K562 (cell line): ENCODE data around the gene PLEKHA6. TPM values are rescaled to one million over a fixed set of nuclear protein-coding genes. Genes with fewer than 3 reads are reported as not detected.

Source experiments
- ATF1 ChIP-seq, 2 experiments: fragments of 450-650 bp in 1 of 2; IDR thresholded peaks; 2 replicates each; pipeline ENCODE4 v1.6.1; 2016; ENCODE audit warnings: missing compliant biosample characterization in 1 of 2, missing genetic modification characterization in 1 of 2
- CHD7 ChIP-seq: fragments of 200-600 bp; sonication (generic); IDR thresholded peaks from one replicate; pipeline ENCODE4 v1.6.1; 2012; ENCODE audit warnings: mild to moderate bottlenecking, low read depth, low read length, inconsistent platforms
- NRF1 ChIP-seq, 2 experiments: fragments of 450-650 bp; IDR thresholded peaks in 1 of 2; conservative IDR thresholded peaks in 1 of 2; 2 replicates each; pipeline ENCODE4 v1.6.1; 2014; ENCODE audit warnings: mild to moderate bottlenecking in 2 of 2
- POLR3A ChIP-seq: IDR thresholded peaks from 2 replicates; pipeline ENCODE4 v1.6.1; 2011; ENCODE audit warnings: borderline replicate concordance, mild to moderate bottlenecking, moderate library complexity; ENCODE audit not compliant: insufficient read length, insufficient read depth; ENCODE audit errors: extremely low read depth
- RBM22 ChIP-seq: fragments of 200-400 bp; formaldehyde crosslinking; IDR thresholded peaks from 2 replicates; pipeline ENCODE4 v1.6.1; 2018; ENCODE audit warnings: low read length, low read depth; ENCODE audit not compliant: poor library complexity, severe bottlenecking
- SOX6 ChIP-seq: fragments of 450-650 bp; IDR thresholded peaks from 2 replicates; pipeline ENCODE4 v1.6.1; 2014; ENCODE audit warnings: mild to moderate bottlenecking
- SP2 ChIP-seq: IDR thresholded peaks from 2 replicates; pipeline ENCODE4 v1.6.1; 2011; ENCODE audit warnings: mild to moderate bottlenecking, low read depth, low read length, moderate library complexity; ENCODE audit not compliant: poor library complexity, severe bottlenecking; ENCODE audit errors: extremely low read depth
- STAG1 ChIP-seq: sonication (generic); formaldehyde crosslinking; IDR thresholded peaks from 2 replicates; pipeline ENCODE4 v1.5.0; 2020; ENCODE audit warnings: missing genetic modification reagents, borderline replicate concordance
- TCFL5 ChIP-seq: fragments of 250-450 bp; sonication (Bioruptor Pico); conservative IDR thresholded peaks from 2 replicates; pipeline ENCODE4 v1.6.1; 2021; ENCODE audit warnings: mild to moderate bottlenecking, moderate library complexity, matching md5 sums
- ZNF354B ChIP-seq: fragments of 250-450 bp; sonication (Bioruptor Pico); IDR thresholded peaks from 2 replicates; pipeline ENCODE4 v1.4.0; 2020
- ZNF384 ChIP-seq: IDR thresholded peaks from 2 replicates; pipeline ENCODE4 v1.6.1; 2012; ENCODE audit warnings: low read depth, low read length, improper control_type of control experiment
- polyA plus RNA-seq, 8 experiments: library from polyadenylated mRNA; depleted of rRNA in 4 of 8; stranded (reverse) in 5 of 8; unstranded in 3 of 8; fragments of >200 nt; fragmentation: Nextera tagmentation in 2 of 8; fragmentation: Illumina TruSeq in 1 of 8; extraction: Ambion mirVana in 2 of 8; extraction: Trizol in 1 of 8; gene quantifications; 2 replicates each; pipeline versions ENCODE4 v1.2.1 to v1.2.3, GENCODE V29; 2011 to 2014; ENCODE audit warnings: inconsistent platforms in 1 of 8, missing spikeins in 1 of 8
- total RNA-seq, 7 experiments: library from RNA; depleted of rRNA in 6 of 7; stranded (reverse); fragments of >200 nt in 6 of 7; fragmentation: Illumina TruSeq in 2 of 7; extraction: Trizol in 2 of 7; gene quantifications; 2 replicates each; pipeline versions ENCODE4 v1.2.1 to v1.2.3, GENCODE V29; 2011 to 2021; ENCODE audit warnings: low replicate concordance in 1 of 7
- TF ChIP-seq, protein P1 (sequence below): fragments of 450-650 bp; formaldehyde crosslinking; IDR thresholded peaks from 2 replicates; pipeline ENCODE4 v1.4.0; 2020; ENCODE audit warnings: mild to moderate bottlenecking
- TF ChIP-seq, protein P2 (sequence below): fragments of 250-450 bp; sonication (Bioruptor Pico); IDR thresholded peaks from 2 replicates; pipeline ENCODE4 v1.5.0; 2020; ENCODE audit warnings: mild to moderate bottlenecking

PLEKHA6 gene
- total and polyA plus RNA-seq, 9 of the 15 experiments (the other 6 are each of a cell fraction or from before 2014, with no cell fraction given): under 0.01 to 0.33 (median 0.01) TPM; not detected in 4

DNA sequence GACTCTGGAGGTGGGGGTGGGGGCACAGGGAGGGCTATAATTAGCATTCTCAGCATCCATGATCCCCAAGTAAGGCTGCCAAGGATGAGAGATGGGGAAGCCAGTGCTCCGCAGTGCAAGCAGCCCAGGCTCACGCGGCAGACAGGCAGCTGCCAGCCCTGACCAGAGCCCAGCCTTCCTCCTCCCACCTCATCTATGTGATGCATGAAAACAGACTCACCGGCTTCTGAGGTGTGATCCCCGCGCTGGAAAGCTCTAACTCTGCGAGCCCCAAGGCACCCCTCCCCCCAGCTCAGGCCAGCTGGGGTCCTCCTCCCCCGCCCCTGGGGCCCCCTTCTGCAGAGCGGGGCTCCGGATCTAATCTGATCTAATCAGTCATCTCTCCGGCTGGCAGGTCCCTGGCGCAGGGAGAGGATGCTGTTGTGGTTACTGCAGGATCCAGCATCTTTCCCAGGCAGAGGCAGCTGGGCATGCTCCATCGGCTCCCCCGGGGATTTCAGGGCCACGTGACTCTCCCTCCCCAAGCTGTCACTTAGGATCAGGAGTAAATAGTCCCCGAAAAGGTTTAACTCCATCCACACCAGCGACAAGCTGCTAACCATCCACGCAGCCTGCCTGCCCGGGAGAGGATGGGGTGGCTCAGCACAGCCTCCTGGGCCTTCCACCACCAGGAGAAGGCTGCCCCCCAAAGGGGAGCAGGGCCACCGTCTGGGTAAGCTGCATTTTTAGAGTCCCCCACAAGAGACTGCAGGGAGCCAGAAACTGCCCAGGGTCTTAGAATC is at the start of gene PLEKHA6 (continued):
- TF ChIP-seq ZNF354B (CRISPR knock-in tag) (no peak), CHD7 (no peak), SP2 (no peak), TCFL5 (CRISPR knock-in tag) (no peak), ZNF384 (no peak), STAG1 (no peak), ATF1 (CRISPR knock-in tag; IDR thresholded peaks at IDR 0.05) (no peak), ATF1 (tag; IDR thresholded peaks at IDR 0.05) (no peak), SOX6 (no peak), RBM22 (no peak), NRF1 (conservative IDR thresholded peaks at IDR 0.05 in 1 of 2, IDR thresholded peaks at IDR 0.05 in 1 of 2) (peak; percentile 40 to 41), POLR3A (no peak)
- TF ChIP-seq, protein P1, sequence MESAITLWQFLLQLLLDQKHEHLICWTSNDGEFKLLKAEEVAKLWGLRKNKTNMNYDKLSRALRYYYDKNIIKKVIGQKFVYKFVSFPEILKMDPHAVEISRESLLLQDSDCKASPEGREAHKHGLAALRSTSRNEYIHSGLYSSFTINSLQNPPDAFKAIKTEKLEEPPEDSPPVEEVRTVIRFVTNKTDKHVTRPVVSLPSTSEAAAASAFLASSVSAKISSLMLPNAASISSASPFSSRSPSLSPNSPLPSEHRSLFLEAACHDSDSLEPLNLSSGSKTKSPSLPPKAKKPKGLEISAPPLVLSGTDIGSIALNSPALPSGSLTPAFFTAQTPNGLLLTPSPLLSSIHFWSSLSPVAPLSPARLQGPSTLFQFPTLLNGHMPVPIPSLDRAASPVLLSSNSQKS (CRISPR knock-in tag): no peak
- TF ChIP-seq, protein P2, sequence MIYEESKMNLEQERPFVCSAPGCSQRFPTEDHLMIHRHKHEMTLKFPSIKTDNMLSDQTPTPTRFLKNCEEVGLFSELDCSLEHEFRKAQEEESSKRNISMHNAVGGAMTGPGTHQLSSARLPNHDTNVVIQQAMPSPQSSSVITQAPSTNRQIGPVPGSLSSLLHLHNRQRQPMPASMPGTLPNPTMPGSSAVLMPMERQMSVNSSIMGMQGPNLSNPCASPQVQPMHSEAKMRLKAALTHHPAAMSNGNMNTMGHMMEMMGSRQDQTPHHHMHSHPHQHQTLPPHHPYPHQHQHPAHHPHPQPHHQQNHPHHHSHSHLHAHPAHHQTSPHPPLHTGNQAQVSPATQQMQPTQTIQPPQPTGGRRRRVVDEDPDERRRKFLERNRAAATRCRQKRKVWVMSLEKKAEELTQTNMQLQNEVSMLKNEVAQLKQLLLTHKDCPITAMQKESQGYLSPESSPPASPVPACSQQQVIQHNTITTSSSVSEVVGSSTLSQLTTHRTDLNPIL: no peak
